Activated gamma-delta T cell treated with Interleukin-2 at 50 U/mL for 16 hours (primary cell): ENCODE results near the gene GMIP.
A peak's percentile ranks its signal among the peaks of the same experiment; 100 is the strongest.

Experiments
- DNase-seq: peaks from one replicate; pipeline ENCODE4 v3.0.0-alpha.2; 2020

GMIP gene

DNA sequence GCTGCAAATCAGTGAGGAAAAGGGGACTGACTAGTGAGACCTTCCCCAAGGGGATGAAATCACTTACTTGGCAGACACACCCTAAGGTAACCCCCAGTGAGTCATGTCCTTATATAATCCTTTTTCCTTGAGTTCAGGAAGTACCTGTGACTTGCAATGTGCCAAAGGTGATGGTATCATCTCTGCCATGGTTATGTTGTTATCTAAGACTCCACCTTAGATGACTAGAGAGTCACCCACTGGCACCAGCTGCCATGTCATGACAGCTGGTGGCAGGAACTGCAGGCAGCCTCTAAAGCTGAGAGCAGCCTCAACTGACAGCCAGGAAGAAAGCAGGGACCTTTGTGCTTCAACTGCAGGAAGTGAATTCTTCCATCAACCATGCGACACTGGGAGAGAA is 37.4 kb downstream of the GMIP start:
- peak; percentile 37 for DNase-seq

GRCh38 chr19:19602713-19603324 is 40.6 kb downstream of the GMIP start:
- no peak for DNase-seq

GRCh38 chr19:19602136-19602712 is 41.2 kb downstream of the GMIP start:
- peak; percentile 45 for DNase-seq

GRCh38 chr19:19600793-19601330 is 42.6 kb downstream of the GMIP start:
- no peak for DNase-seq

DNA sequence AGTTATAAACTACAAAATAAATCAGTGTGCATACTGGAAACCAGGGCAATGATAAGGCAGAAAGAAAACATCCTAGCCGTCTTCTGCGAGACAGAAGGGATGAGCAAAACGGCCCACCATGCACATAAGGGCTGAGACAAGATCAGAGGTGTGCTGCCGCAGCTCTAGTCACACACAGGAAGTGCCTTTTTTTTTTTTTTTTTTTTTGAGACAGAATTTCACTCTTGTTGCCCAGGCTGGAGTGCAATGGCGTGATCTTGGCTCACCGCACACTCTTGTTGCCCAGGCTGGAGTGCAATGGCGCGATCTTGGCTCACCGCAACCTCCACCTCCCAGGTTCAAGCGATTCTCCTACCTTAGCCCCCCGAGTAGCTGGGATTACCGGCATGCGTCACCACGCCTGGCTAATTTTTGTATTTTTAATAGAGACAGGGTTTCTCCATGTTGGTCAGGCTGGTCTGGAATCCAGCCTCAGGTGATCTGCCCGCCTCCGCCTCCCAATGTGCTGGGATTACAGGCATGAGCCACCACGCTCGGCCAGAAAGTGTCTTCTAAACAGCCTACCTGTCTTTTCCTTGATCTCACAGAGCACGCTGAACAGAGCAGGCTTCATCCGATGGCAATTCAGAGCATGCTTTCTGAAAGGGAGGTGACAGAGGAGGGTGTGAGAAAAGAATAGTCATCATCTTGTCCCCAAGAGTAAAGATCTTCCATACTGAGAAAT is 44.6 kb downstream of the GMIP start:
- DNase-seq: peak; percentile 66

- peak; percentile 34 for DNase-seq
Measured at GRCh38 chr19:19597809-19598306, 45.6 kb downstream of the GMIP start.

DNA sequence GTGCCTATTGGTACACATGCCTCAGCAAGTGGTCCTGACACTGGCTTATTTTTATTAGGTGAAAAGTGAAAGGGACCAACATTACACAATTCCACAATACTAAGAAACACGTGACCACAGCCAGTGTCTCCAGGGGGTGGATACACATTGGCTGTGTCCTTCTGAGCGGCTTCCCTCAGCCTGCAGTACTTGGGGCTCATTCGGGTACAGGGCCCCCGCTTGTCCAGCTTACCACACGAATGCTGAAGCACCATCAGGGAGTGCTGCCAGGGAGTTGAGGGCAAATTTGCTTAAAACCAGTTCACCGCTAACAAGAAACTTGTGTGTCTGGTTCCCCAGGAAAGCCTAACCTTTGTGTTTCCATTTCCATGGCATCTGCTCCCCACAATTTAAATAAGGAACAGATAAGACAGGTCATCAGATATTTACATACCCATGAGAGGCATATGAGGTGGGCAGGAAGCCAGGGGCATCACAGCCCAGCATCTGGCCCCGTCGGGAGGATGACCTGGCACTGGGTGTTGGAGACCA is 48.2 kb downstream of the GMIP start:
- no peak for DNase-seq

DNA sequence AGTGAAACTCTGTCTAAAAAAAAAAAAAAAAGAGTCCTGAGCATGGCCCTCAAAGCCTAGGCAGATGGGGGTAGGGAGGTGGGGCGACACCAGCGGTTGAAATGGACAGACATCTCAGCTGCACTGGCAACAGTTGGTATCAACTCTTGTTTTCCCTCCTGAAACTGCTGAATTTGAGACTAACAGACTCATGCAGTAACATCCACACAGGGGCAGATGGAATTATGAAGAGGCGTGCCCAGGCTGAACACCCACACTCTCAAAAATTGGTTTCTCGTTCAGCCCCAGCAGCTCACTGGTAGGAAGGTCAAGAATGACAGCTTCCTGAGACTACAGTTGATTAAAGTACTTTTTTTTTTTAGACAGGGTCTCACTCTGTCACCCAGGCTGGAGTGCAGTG is 49.1 kb downstream of the GMIP start:
- no peak for DNase-seq

DNA sequence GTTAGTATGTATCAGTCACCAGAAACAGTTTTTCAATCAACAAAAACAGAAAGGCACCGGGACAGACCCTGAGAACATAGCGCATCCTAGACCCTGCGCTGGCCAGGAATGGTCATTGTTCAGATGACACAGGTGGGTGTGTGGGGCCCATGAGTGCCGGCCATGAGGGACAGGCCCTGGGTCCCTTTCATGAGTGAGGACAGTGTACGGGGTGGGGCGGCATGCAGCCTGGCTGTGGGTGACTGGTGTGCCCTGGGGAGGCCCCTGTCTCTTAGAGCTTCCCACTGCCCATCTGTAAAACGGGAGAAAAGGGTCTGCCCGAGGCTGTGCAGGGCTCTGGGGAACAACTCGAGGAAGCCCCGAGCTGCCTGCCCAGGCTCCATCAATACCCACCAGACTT is 50.8 kb downstream of the GMIP start:
- no peak for DNase-seq

DNA sequence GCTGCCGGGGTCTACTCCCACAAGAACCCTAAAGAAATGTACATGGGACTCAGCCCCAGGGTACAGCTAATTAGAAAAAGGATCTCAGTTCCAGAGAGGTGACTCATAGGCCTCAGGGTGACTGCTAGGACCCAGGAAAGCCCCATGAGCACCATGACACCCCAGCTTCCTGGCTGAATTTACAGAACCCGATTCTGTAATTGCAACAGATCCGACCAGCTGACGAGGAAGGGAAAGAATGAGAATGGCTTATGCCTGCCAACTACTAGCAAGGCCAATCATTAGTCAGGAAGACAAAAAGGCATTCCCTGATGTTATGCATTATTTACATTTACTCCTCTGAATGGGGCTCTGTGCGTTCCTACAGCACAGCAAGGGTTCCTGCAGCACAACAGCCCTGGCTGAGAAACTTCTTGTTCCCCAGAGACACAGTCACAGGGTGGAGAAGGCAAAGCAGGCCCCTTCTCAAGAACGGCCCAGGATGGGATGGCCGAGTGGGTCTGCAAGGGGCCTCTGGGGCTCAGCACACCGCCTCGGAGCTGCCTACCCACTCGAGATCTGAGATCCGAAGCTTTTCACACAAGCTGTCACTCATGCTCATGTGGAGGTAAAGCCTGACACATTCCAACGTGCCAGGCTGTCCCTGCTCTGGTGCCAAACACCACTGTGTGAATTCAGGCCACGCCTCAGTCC is 52.2 kb downstream of the GMIP start:
- DNase-seq: peak; percentile 55

DNA sequence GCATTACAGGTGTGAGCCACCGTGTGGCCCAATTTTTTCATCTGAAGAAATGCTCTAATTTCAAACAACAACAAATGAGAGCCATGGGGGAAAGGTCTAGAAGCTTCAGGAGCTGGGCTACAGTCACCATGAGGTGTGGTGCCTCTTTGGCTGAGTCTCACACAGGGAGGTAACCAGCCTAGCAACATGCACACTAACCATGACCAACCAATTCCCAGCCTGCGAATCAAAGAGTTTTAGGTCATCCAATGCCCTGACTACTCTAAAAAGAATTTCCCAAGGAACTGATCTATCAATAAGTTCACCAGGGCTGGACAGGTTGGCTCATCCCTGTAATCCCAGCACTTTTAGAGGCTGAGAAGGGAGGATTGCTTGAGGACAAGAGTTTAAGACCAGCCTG is 54.9 kb downstream of the GMIP start:
- DNase-seq: no peak

DNA sequence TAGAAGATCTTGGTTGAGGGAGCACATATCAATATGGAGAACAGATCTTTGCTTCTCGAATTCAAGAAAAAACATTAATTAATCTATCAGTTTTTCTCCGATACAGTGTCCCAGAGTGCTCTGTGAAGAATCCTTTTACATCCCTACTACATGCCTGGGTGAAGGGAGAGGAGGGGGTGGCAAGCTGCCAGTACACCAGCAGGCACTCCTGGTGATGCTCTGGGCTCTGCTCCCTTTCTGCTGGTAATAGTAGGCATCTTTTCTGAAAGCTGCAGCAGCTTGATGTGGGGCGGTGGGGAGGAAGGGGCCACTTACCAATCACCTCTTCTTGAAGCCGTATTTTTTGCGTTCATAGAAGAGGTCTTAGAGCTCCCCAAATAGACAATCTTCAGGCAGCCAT is 55.7 kb downstream of the GMIP start:
- DNase-seq: no peak

DNA sequence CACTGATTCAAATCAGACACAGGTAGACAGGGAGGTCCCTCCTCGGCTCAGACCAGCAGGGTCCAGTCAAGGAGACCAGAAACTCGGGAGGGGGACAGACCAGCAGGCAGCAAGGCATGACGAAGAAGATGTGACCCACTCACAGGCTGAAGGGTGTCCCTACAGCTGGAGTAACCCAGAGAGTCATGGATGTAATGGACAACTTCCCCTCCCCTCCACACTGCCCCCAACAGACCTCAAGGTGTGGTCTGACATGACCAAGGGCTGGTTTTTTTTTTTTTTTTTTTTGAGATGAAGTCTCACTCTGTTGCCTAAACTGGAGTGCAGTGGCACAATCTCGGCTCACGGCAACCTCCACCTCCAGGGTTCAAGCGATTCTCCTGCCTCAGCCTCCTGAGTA is 59.1 kb downstream of the GMIP start:
- no peak for DNase-seq

DNA sequence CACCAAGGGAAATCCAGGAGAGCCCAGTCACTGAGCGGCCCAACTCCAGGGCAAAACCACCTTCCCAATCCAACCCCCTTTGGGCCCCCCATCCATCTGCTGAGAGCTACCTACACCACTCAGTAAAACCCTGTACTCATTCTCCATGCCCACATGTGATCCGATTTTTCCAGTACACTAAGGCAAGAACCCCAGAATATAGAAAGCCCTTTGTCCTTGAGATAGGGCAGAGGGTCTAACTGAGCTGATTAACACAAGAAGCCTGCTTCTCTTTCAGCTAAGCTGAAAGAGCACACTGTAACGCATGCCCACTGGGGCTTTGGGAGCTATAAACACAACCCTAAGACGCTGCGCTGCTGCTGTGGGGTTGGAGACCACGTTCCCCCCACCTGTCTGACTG is 61.0 kb downstream of the GMIP start:
- DNase-seq: no peak

DNA sequence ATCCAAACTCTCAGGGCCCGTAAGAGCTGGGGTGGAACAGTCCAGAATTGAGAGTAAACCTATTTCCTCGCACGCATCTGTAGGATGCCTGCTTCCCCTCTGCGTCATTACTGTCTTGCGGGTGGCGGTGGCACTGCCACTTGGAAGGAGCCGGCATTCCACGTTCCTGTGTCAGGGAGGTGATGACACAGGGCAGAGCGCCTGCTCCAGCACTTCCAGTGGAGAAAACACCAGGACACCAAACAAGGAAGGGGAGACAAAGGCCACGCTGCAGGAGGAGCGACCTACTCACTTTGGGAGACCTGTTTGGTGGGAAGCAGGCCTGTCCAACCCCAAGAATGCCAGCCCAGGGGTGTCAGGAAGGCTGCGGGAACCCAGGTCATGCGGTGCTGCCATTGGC is 62.1 kb downstream of the GMIP start:
- DNase-seq: no peak

- no peak for DNase-seq
Measured at GRCh38 chr19:19580418-19580817, 63.0 kb downstream of the GMIP start.

DNA sequence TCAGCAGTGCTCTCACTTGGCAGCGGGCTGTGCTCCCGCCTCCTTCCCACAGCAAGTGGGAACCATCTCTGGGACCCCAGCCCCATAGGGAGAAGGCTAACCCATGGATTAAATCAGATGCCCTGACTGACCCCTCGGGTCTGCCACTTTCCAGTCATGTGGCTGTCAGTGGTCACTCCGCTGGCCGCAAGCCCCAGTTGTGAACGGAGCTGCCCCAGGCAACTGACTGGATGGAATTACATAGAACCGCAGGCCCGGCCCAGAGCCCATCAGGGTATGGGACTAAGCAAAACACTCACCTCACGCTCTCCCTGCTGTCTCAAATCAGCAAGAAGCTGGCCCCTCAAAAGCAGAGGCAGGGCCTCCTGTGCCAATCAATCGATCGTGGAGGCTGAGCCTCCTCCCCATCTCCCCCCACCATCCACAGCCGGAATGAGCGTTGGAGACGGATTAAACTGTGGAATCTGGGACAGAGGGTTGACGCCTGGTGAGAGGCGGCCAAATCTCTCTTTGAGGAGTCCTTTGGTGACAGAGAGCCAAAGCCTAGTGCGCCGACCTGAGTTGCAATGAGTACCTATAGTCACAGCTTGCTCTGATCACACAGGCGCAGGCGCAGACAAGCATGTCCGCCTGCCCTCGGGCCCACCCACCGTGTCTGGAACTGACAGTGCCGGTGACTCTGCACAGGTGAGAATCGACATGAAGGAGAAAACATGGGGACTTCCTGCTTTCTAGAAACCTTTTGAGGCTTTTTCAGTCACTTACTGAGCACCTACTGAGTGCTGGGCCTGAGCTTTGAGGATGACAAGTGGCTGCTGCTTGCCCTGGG is 63.7 kb downstream of the GMIP start:
- DNase-seq: no peak
